ENCODE data around the gene IFNG-AS1. TPM values are rescaled to one million over a fixed set of nuclear protein-coding genes. Genes with fewer than 3 reads are reported as not detected.

The IFNG-AS1 gene
- total and polyA plus RNA-seq, 12 donors = 0.13 to 1.7 (median 0.46) TPM; not detected in 4

DNA sequence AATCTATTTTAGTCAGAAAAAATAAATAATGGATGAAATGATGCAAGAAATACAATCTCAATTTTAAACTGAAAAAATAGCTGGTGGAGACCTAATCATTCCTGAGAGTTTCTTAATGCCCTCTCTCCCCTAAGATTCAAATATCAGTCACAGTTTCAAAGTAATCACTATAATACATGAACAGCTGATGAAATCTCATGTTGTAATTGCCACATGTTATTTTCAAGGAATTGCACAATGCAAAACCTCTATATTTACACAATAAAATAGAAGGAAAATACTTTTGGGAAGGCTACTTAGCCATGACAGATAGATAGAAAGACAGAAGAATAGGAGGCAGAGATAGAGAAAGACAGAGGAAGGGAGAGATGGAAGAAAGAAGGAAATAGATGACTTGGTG is 18.2 kb downstream of the IFNG-AS1 start:
- H3K27me3 ChIP-seq = no peaks in the 10 kb centered on the region

DNA sequence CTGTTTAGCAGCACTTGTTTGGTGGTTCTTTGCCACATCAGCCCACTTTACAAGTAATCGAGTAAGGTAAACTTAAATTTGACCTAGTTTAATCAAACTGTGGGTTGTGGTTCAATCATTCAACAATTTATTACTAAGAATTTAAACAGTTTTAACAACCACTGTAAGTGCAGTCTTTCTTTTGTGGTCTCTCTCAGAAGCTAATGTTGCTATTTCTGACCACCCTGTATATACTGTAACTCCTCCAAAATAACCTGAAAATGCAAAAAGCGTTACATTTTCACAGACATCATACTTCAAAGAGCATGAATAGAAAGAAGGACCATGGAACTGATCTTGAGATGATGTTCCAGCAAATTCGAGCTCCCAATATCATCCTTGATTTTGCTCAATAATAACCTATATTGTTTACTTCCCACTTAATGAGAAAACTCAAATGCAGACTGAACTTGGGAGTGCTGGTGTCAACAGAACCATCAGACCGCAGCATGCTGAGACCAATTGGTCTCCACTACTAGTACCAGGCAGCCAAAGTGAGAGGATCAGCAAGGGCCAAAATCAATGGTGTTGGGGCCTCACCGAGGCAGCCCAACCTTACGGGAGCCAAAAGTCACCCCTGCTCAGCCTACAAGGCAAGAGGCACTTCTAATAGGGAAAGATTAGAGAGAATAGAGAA is 22.1 kb downstream of the IFNG-AS1 start:
- TF ChIP-seq, protein P1, sequence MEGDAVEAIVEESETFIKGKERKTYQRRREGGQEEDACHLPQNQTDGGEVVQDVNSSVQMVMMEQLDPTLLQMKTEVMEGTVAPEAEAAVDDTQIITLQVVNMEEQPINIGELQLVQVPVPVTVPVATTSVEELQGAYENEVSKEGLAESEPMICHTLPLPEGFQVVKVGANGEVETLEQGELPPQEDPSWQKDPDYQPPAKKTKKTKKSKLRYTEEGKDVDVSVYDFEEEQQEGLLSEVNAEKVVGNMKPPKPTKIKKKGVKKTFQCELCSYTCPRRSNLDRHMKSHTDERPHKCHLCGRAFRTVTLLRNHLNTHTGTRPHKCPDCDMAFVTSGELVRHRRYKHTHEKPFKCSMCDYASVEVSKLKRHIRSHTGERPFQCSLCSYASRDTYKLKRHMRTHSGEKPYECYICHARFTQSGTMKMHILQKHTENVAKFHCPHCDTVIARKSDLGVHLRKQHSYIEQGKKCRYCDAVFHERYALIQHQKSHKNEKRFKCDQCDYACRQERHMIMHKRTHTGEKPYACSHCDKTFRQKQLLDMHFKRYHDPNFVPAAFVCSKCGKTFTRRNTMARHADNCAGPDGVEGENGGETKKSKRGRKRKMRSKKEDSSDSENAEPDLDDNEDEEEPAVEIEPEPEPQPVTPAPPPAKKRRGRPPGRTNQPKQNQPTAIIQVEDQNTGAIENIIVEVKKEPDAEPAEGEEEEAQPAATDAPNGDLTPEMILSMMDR (IDR thresholded peaks at IDR 0.05) = no peak
- WGBS, 2 donors = 91 to 94% methylated on average over 6 of the region's 6 CpGs
- H3K4me3 ChIP-seq = no peak overlapping the region
- H3K9me3 ChIP-seq = no peaks in the 10 kb centered on the region
- DNase-seq = no peak
- no peaks in the 10 kb centered on the region for H3K36me3 ChIP-seq
- no peaks in the 10 kb centered on the region for H3K4me1 ChIP-seq
- no peaks in the 10 kb centered on the region for H3K27me3 ChIP-seq
- no peak for ATAC-seq
- intact Hi-C loops (cut with DNase I) = no loop called here
- no peak overlapping the region for H3K27ac ChIP-seq

More for the DNA sequence above, 18.2 kb downstream of the IFNG-AS1 start:
- no peaks in the 10 kb centered on the region for H3K9me3 ChIP-seq
- H3K36me3 ChIP-seq = no peaks in the 10 kb centered on the region
- intact Hi-C loops (cut with DNase I) = no loop called here
- H3K4me3 ChIP-seq = no peak overlapping the region
- H3K4me1 ChIP-seq = no peaks in the 10 kb centered on the region
- TF ChIP-seq, protein P1 (IDR thresholded peaks at IDR 0.05) = no peak
- DNase-seq (no peak), ATAC-seq (no peak)
- no peak overlapping the region for H3K27ac ChIP-seq

- H3K4me1 ChIP-seq = no peaks in the 10 kb centered on the region
- no peaks in the 10 kb centered on the region for H3K36me3 ChIP-seq
- no peaks in the 10 kb centered on the region for H3K27me3 ChIP-seq
- intact Hi-C loops (cut with DNase I) = no loop called here
- H3K27ac ChIP-seq = no peak overlapping the region
- TF ChIP-seq, protein P1 (IDR thresholded peaks at IDR 0.05) = no peak
- H3K9me3 ChIP-seq = no peaks in the 10 kb centered on the region
- ATAC-seq (no peak), DNase-seq (no peak)
- WGBS, 2 donors = 88 to 90% methylated on average over 2 of the region's 2 CpGs
- no peak overlapping the region for H3K4me3 ChIP-seq
Observed at GRCh38 chr12:68011882-68012207, 22.6 kb downstream of the IFNG-AS1 start.

- TF ChIP-seq, protein P1 (IDR thresholded peaks at IDR 0.05) = no peak
- Histone ChIP-seq H3K36me3 (no peaks in the 10 kb centered on the region), H3K4me3 (no peak overlapping the region), H3K27ac (no peak overlapping the region), H3K9me3 (no peaks in the 10 kb centered on the region), H3K27me3 (no peaks in the 10 kb centered on the region), H3K4me1 (no peaks in the 10 kb centered on the region)
- intact Hi-C loops (cut with DNase I) = no loop called here
- ATAC-seq (no peak), DNase-seq (no peak)
- 58 to 65% methylated on average over 2 of the region's 2 CpGs for WGBS, 2 donors
Observed at GRCh38 chr12:68012712-68013111, 23.5 kb downstream of the IFNG-AS1 start.

Measured in heart right ventricle (tissue), 16 donors.